ENCODE measurements around the gene ATP6V0A4.

Gene ATP6V0A4

GRCh38 chr7:138665669-138666140 is 132.3 kb downstream of the ATP6V0A4 start:
- no peak overlapping the region for H3K27ac ChIP-seq
- DNase-seq (ENCODE audit: low read depth, low spot score) = no peak

- H3K27ac ChIP-seq = no peak overlapping the region
- DNase-seq (ENCODE audit: low read depth, low spot score) = no peak
Observed at GRCh38 chr7:138665249-138665648, 132.7 kb downstream of the ATP6V0A4 start.

GRCh38 chr7:138663725-138664710 is 134.0 kb downstream of the ATP6V0A4 start:
- H3K27ac ChIP-seq = no peak overlapping the region
- DNase-seq (ENCODE audit: low read depth, low spot score) = no peak

GRCh38 chr7:138662991-138663320 is 135.0 kb downstream of the ATP6V0A4 start:
- H3K27ac ChIP-seq = no peak overlapping the region

GRCh38 chr7:138662076-138662990 is 135.7 kb downstream of the ATP6V0A4 start:
- no peak for DNase-seq (ENCODE audit: low read depth, low spot score)
- no peak overlapping the region for H3K27ac ChIP-seq

More at GRCh38 chr7:138662991-138663320, 135.0 kb downstream of the ATP6V0A4 start:
- no peak for DNase-seq (ENCODE audit: low read depth, low spot score)

- no peak overlapping the region for H3K27ac ChIP-seq
- no peak for DNase-seq (ENCODE audit: low read depth, low spot score)
Observed at GRCh38 chr7:138661069-138661635, 136.8 kb downstream of the ATP6V0A4 start.

- DNase-seq (ENCODE audit: low read depth, low spot score) = no peak
Observed at GRCh38 chr7:138658889-138659288, 139.1 kb downstream of the ATP6V0A4 start.

GRCh38 chr7:138657854-138658386 is 140.1 kb downstream of the ATP6V0A4 start:
- H3K27ac ChIP-seq = no peak overlapping the region
- no peak for DNase-seq (ENCODE audit: low read depth, low spot score)

More at GRCh38 chr7:138658889-138659288, 139.1 kb downstream of the ATP6V0A4 start:
- no peak overlapping the region for H3K27ac ChIP-seq

- no peak for DNase-seq (ENCODE audit: low read depth, low spot score)
- no peak overlapping the region for H3K27ac ChIP-seq
Observed at GRCh38 chr7:138656952-138657351, 141.0 kb downstream of the ATP6V0A4 start.
